ENCODE data around the gene PIM2. TPM values are rescaled to one million over a fixed set of nuclear protein-coding genes. Genes with fewer than 3 reads are reported as not detected.

The PIM2 gene
- total RNA-seq, 1 experiment from 2014 or later = 4.4 TPM

- Histone ChIP-seq H2AFZ (no peak overlapping the region), H3K9me2 (ENCODE audit: insufficient read depth) (no peaks in the 10 kb centered on the region), H3K9me3 (ENCODE audit: insufficient read depth, low read depth) (no peaks in the 10 kb centered on the region), H3K4me3 (no peak overlapping the region), H3K27ac (no peak overlapping the region), H4K20me1 (ENCODE audit: insufficient read depth) (no peaks in the 10 kb centered on the region), H3K4me1 (replicated peaks; ENCODE audit: insufficient read depth) (no peaks in the 10 kb centered on the region), H3K27me3 (ENCODE audit: insufficient read depth, low read depth) (no peaks in the 10 kb centered on the region), H3K4me2 (no peak overlapping the region), H3K36me3 (ENCODE audit: low read depth) (no peaks in the 10 kb centered on the region), H3K79me2 (ENCODE audit: low read depth) (no peaks in the 10 kb centered on the region), H3F3A (ENCODE audit: insufficient read depth, low read depth) (no peaks in the 10 kb centered on the region)
- intact Hi-C loops (cut with micrococcal nuclease; ENCODE audit: unreplicated experiment) = no loop called here
- ChIA-PET CTCF (no interaction called here), POLR2A (ENCODE audit: unreplicated experiment) (interaction anchor here (0.6 kb wide), 1 partner anchor 36 kb away, joined by 4 read pairs; no protein-coding TSS in a partner anchor)
- BruUV-seq (replicated peaks) = no TSS peak
- no peak for DNase-seq
- no peak for TF ChIP-seq CTCF (conservative IDR thresholded peaks at IDR 0.05)
- no peak for TF ChIP-seq EZH2 (IDR thresholded peaks at IDR 0.05; ENCODE audit: low read depth)
Observed at GRCh38 chrX:48938721-48939425, 20.0 kb upstream of the PIM2 start.

- Histone ChIP-seq H3K36me3 (ENCODE audit: low read depth) (no peaks in the 10 kb centered on the region), H3K27me3 (ENCODE audit: insufficient read depth, low read depth) (no peaks in the 10 kb centered on the region), H3K4me2 (no peak overlapping the region), H3K9me3 (ENCODE audit: insufficient read depth, low read depth) (no peaks in the 10 kb centered on the region), H3F3A (ENCODE audit: insufficient read depth, low read depth) (no peaks in the 10 kb centered on the region), H4K20me1 (ENCODE audit: insufficient read depth) (no peaks in the 10 kb centered on the region), H3K4me3 (no peak overlapping the region), H3K79me2 (ENCODE audit: low read depth) (no peaks in the 10 kb centered on the region), H2AFZ (no peak overlapping the region), H3K27ac (no peak overlapping the region), H3K4me1 (replicated peaks; ENCODE audit: insufficient read depth) (no peaks in the 10 kb centered on the region), H3K9me2 (ENCODE audit: insufficient read depth) (no peaks in the 10 kb centered on the region)
- DNase-seq = no peak
- POLR2A ChIA-PET (ENCODE audit: unreplicated experiment) = interaction anchor here (0.6 kb wide), 1 partner anchor 193 kb away, joined by 5 read pairs; no protein-coding TSS in a partner anchor
- intact Hi-C loops (cut with micrococcal nuclease; ENCODE audit: unreplicated experiment) = no loop called here
- BruUV-seq (replicated peaks) = no TSS peak
- TF ChIP-seq CTCF (conservative IDR thresholded peaks at IDR 0.05) (no peak), EZH2 (IDR thresholded peaks at IDR 0.05; ENCODE audit: low read depth) (no peak)
- CTCF ChIA-PET = no interaction called here
Observed at GRCh38 chrX:48937054-48937907, 18.5 kb upstream of the PIM2 start.

GRCh38 chrX:48936429-48937053 lies 17.7 kb upstream of the PIM2 start:
- Histone ChIP-seq H3K27me3 (ENCODE audit: insufficient read depth, low read depth) (no peaks in the 10 kb centered on the region), H3F3A (ENCODE audit: insufficient read depth, low read depth) (no peaks in the 10 kb centered on the region), H3K79me2 (ENCODE audit: low read depth) (no peaks in the 10 kb centered on the region), H4K20me1 (ENCODE audit: insufficient read depth) (no peaks in the 10 kb centered on the region), H3K4me2 (no peak overlapping the region), H3K4me1 (replicated peaks; ENCODE audit: insufficient read depth) (no peaks in the 10 kb centered on the region), H3K36me3 (ENCODE audit: low read depth) (no peaks in the 10 kb centered on the region), H2AFZ (no peak overlapping the region), H3K9me2 (ENCODE audit: insufficient read depth) (no peaks in the 10 kb centered on the region), H3K27ac (no peak overlapping the region), H3K4me3 (no peak overlapping the region), H3K9me3 (ENCODE audit: insufficient read depth, low read depth) (no peaks in the 10 kb centered on the region)
- no TSS peak for BruUV-seq (replicated peaks)
- DNase-seq = no peak
- CTCF ChIA-PET = no interaction called here
- TF ChIP-seq EZH2 (IDR thresholded peaks at IDR 0.05; ENCODE audit: low read depth) = no peak
- no peak for TF ChIP-seq CTCF (conservative IDR thresholded peaks at IDR 0.05)
- POLR2A ChIA-PET (ENCODE audit: unreplicated experiment) = interaction anchor here (0.6 kb wide), 1 partner anchor 192 kb away, joined by 5 read pairs; no protein-coding TSS in a partner anchor
- intact Hi-C loops (cut with micrococcal nuclease; ENCODE audit: unreplicated experiment) = no loop called here
